SK-N-SH (cell line): ENCODE results near the gene TBL3. TPM values are rescaled to one million over a fixed set of nuclear protein-coding genes. Genes with fewer than 3 reads are reported as not detected.

ENCODE experiments used
- CTCF ChIA-PET: fragments of 300-600, 350-600 bp; formaldehyde crosslinking; extraction: SDS; loops from one replicate; lab custom pipeline; 2021; lab: Yijun Ruan, JAX
- POLR2A ChIA-PET: fragments of 350-600 bp; sonication (Branson Sonifier 250); formaldehyde crosslinking; extraction: SDS; loops from one replicate; lab custom pipeline; 2020; ENCODE audit warnings: antibody characterized with exemption, inconsistent platforms; lab: Yijun Ruan, JAX
- DNase-seq: peaks from one replicate; pipeline ENCODE4 v3.0.0; 2012
- H2AFZ ChIP-seq: fragments of 200-600 bp; sonication (generic); 2 replicates; pipeline ENCODE4 v1.8.1; 2016; ENCODE audit warnings: antibody characterized with exemption, mild to moderate bottlenecking, low read depth
- H3F3A ChIP-seq: fragments of 200-600 bp; sonication (generic); replicated peaks from 2 replicates; pipeline ENCODE3; 2016; ENCODE audit warnings: antibody characterized with exemption, mild to moderate bottlenecking; ENCODE audit not compliant: insufficient read depth
- H3K27ac ChIP-seq, 2 experiments: fragments of 200-500 bp in 1 of 2; fragments of 200-600 bp in 1 of 2; sonication (Bioruptor generic) in 1 of 2; sonication (generic), shearing (Covaris generic) in 1 of 2; 2 replicates each; pipeline versions ENCODE4 v1.5.1 to v1.6.1; 2014 to 2016; ENCODE audit warnings: low read depth in 2 of 2, inconsistent platforms in 1 of 2, low read length in 1 of 2, mild to moderate bottlenecking in 1 of 2, mixed read lengths in 1 of 2
- H3K27me3 ChIP-seq: fragments of 200-600 bp; sonication (generic), shearing (Covaris generic); 2 replicates; pipeline ENCODE4 v1.6.1; 2016; ENCODE audit warnings: mixed run types; ENCODE audit not compliant: insufficient read depth
- H3K36me3 ChIP-seq, 2 experiments: fragments of 200-500 bp in 1 of 2; fragments of 200-600 bp in 1 of 2; sonication (Bioruptor generic) in 1 of 2; sonication (generic) in 1 of 2; replicated peaks in 1 of 2; 2 replicates each; pipeline versions ENCODE3 to v1.5.1; 2014 to 2016; ENCODE audit warnings: low read length in 1 of 2, mild to moderate bottlenecking in 1 of 2; ENCODE audit not compliant: insufficient read depth in 2 of 2, control insufficient read depth in 1 of 2
- H3K4me1 ChIP-seq, 2 experiments: fragments of 200-500 bp in 1 of 2; fragments of 200-600 bp in 1 of 2; sonication (Bioruptor generic) in 1 of 2; sonication (generic), shearing (Covaris generic) in 1 of 2; 2 replicates each; pipeline versions ENCODE4 v1.5.1 to v1.6.1; 2014 to 2016; ENCODE audit warnings: low read depth in 1 of 2, low read length in 1 of 2, mixed run types in 1 of 2; ENCODE audit not compliant: insufficient read depth in 2 of 2, control insufficient read depth in 1 of 2
- H3K4me2 ChIP-seq: fragments of 200-600 bp; sonication (generic), shearing (Covaris generic); 2 replicates; pipeline ENCODE4 v1.6.1; 2017; ENCODE audit warnings: mixed run types
- H3K4me3 ChIP-seq, 2 experiments: fragments of 200-500 bp in 1 of 2; fragments of 200-600 bp in 1 of 2; sonication (Bioruptor generic) in 1 of 2; sonication (generic), shearing (Covaris generic) in 1 of 2; 2 replicates each; pipeline versions ENCODE4 v1.5.1 to v1.8.1; 2014 to 2016; ENCODE audit warnings: low read depth in 2 of 2, inconsistent platforms in 1 of 2, low read length in 1 of 2, mild to moderate bottlenecking in 1 of 2, mixed read lengths in 1 of 2, moderate library complexity in 1 of 2
- H3K79me2 ChIP-seq: fragments of 200-600 bp; sonication (generic); 2 replicates; pipeline ENCODE4 v1.8.1; 2017; ENCODE audit warnings: mild to moderate bottlenecking; ENCODE audit not compliant: insufficient read depth
- H3K9ac ChIP-seq: fragments of 200-600 bp; sonication (generic); 2 replicates; pipeline ENCODE4 v1.6.1; 2017; ENCODE audit warnings: mixed run types
- H3K9me2 ChIP-seq: fragments of 200-600 bp; sonication (generic); 2 replicates; pipeline ENCODE4 v1.6.1; 2017; ENCODE audit warnings: mixed run types
- H3K9me3 ChIP-seq: fragments of 200-600 bp; sonication (generic); 2 replicates; pipeline ENCODE4 v1.6.1; 2017; ENCODE audit warnings: mixed run types, mild to moderate bottlenecking, moderate library complexity
- H4K20me1 ChIP-seq: fragments of 200-600 bp; sonication (generic); 2 replicates; pipeline ENCODE4 v1.6.1; 2017; ENCODE audit warnings: mild to moderate bottlenecking, mixed run types; ENCODE audit not compliant: insufficient read depth
- ELF1 ChIP-seq: IDR thresholded peaks from 2 replicates; pipeline ENCODE4 v1.4.0; 2012
- EZH2phosphoT487 ChIP-seq: fragments of 200-600 bp; sonication (generic); IDR thresholded peaks from 2 replicates; pipeline ENCODE4 v1.6.1; 2017; ENCODE audit warnings: low read depth, mixed run types, mild to moderate bottlenecking, antibody characterized with exemption, moderate library complexity, borderline replicate concordance
- FOSL2 ChIP-seq: IDR thresholded peaks from 2 replicates; pipeline ENCODE4 v1.4.0; 2012; ENCODE audit warnings: low read depth, mild to moderate bottlenecking, moderate library complexity, borderline replicate concordance
- FOXM1 ChIP-seq: IDR thresholded peaks from 2 replicates; pipeline ENCODE4 v1.4.0; 2012; ENCODE audit warnings: low read depth, mild to moderate bottlenecking
- MEF2A ChIP-seq: IDR thresholded peaks from 2 replicates; pipeline ENCODE4 v1.4.0; 2012; ENCODE audit warnings: low read depth, borderline replicate concordance
- NFIC ChIP-seq: IDR thresholded peaks from 2 replicates; pipeline ENCODE4 v1.4.0; 2012; ENCODE audit warnings: borderline replicate concordance
- NRF1 ChIP-seq: IDR thresholded peaks from 2 replicates; pipeline ENCODE4 v1.6.1; 2012; ENCODE audit warnings: low read depth, mild to moderate bottlenecking, low read length
- RFX5 ChIP-seq: IDR thresholded peaks from 2 replicates; pipeline ENCODE4 v1.6.1; 2012; ENCODE audit warnings: mild to moderate bottlenecking, improper control_type of control experiment, low read length
- SMC3 ChIP-seq: IDR thresholded peaks from 2 replicates; pipeline ENCODE4 v1.6.1; 2012; ENCODE audit warnings: low read depth, low read length, improper control_type of control experiment
- TAF1 ChIP-seq: IDR thresholded peaks from 2 replicates; pipeline ENCODE4 v1.6.1; 2012; ENCODE audit warnings: low read depth, mild to moderate bottlenecking, low read length, moderate library complexity, borderline replicate concordance
- TCF12 ChIP-seq: IDR thresholded peaks from 2 replicates; pipeline ENCODE4 v1.4.0; 2012
- TEAD4 ChIP-seq: IDR thresholded peaks from 2 replicates; pipeline ENCODE4 v1.4.0; 2012; ENCODE audit warnings: mild to moderate bottlenecking, borderline replicate concordance; ENCODE audit not compliant: insufficient read depth
- USF1 ChIP-seq: IDR thresholded peaks from 2 replicates; pipeline ENCODE4 v1.4.0; 2012; ENCODE audit warnings: low read depth, borderline replicate concordance
- WGBS: methylation state at CpG from one replicate; pipeline ENCODE4 v1.1.6; 2017; ENCODE audit warnings: low lambda C conversion rate; 5-methylcytosine and 5-hydroxymethylcytosine counted together
- polyA plus RNA-seq, 3 experiments: library from polyadenylated mRNA; depleted of rRNA; stranded (reverse); fragments of >200 nt; gene quantifications; 2 replicates each; pipeline ENCODE4 v1.2.3, GENCODE V29; 2012
- small RNA-seq, 7 experiments: library from RNA; depleted of rRNA; stranded (forward); fragments of <200 nt; gene quantifications; one replicate each; pipeline ENCODE3, GENCODE V24; 2012

Gene TBL3
- polyA plus RNA-seq, 1 of the 3 experiments (the other 2 are of a cell fraction), result 37.1 TPM

GRCh38 chr16:2030036-2030435 is 58.2 kb downstream of the TBL3 start:
- Histone ChIP-seq H3K9me3 (no peaks in the 10 kb centered on the region), H4K20me1 (peaks cover 8% of the 10 kb centered on the region; the same call in 1 of the 2 replicates)
- TF ChIP-seq MEF2A (no peak), NFIC (no peak), EZH2phosphoT487 (no peak)
- TF ChIP-seq, all 33 proteins: peak for 0
- no peak overlapping the region for H3K9ac ChIP-seq
- H3K4me1 ChIP-seq, result peaks cover 25 to 35% of the 10 kb centered on the region in 2 experiments; a peak in 3 of 4 replicates
- peaks cover 7% of the 10 kb centered on the region for H3F3A ChIP-seq
- H3K4me2 ChIP-seq, result no peak overlapping the region
- H3K36me3 ChIP-seq, result peaks cover 0 to 6% of the 10 kb centered on the region in 2 experiments
- ChIA-PET CTCF (interaction anchor here (1.2 kb wide), 1 partner anchor 10 kb away, joined by 3 read pairs; no protein-coding TSS in a partner anchor), POLR2A (interaction anchor here (0.6 kb wide), 1 partner anchor 12 kb away, joined by 3 read pairs; no protein-coding TSS in a partner anchor)
- H3K4me3 ChIP-seq, result no peak overlapping the region
- peaks cover 27% of the 10 kb centered on the region; the same call in 1 of the 2 replicates for H3K79me2 ChIP-seq
- 82% methylated on average over 8 of the region's 11 CpGs for WGBS
- H2AFZ ChIP-seq, result no peak overlapping the region
- no peak overlapping the region for H3K27ac ChIP-seq
- no peaks in the 10 kb centered on the region for H3K9me2 ChIP-seq
- DNase-seq, result no peak
- no peaks in the 10 kb centered on the region for H3K27me3 ChIP-seq

GRCh38 chr16:2031081-2031577 is 59.3 kb downstream of the TBL3 start:
- peaks cover 3% of the 10 kb centered on the region for H3F3A ChIP-seq
- H3K27me3 ChIP-seq, result no peaks in the 10 kb centered on the region
- WGBS, result 74% methylated on average over 6 of the region's 11 CpGs
- no peak overlapping the region for H3K4me2 ChIP-seq
- no peak overlapping the region for H3K27ac ChIP-seq
- ChIA-PET CTCF (interaction anchor here (0.6 to 1.8 kb wide), 2 partner anchors 16 to 120 kb away, joined by 3 to 6 read pairs; partner anchors contain the start of genes NTHL1 and TSC2), POLR2A (interaction anchor here (0.7 kb wide), 1 partner anchor 57 kb away, joined by 5 read pairs; no protein-coding TSS in a partner anchor)
- H3K9ac ChIP-seq, result no peak overlapping the region
- peaks cover 0 to 6% of the 10 kb centered on the region in 2 experiments for H3K36me3 ChIP-seq
- H3K79me2 ChIP-seq, result peaks cover 31% of the 10 kb centered on the region; the same call in 1 of the 2 replicates
- DNase-seq, result no peak
- H3K4me1 ChIP-seq, result peaks cover 36 to 43% of the 10 kb centered on the region in 2 experiments; a peak in 3 of 4 replicates
- H2AFZ ChIP-seq, result no peak overlapping the region
- TF ChIP-seq NRF1 (no peak), TCF12 (no peak), TAF1 (no peak), RFX5 (no peak), ELF1 (no peak), EZH2phosphoT487 (no peak), FOSL2 (no peak), USF1 (no peak), FOXM1 (no peak), SMC3 (no peak), TEAD4 (no peak)
- H3K9me3 ChIP-seq, result no peaks in the 10 kb centered on the region
- H3K9me2 ChIP-seq, result no peaks in the 10 kb centered on the region
- no peak overlapping the region for H3K4me3 ChIP-seq
- peaks cover 8% of the 10 kb centered on the region; the same call in 1 of the 2 replicates for H4K20me1 ChIP-seq

Small RNA genes lying within 50 kb of the gene (small RNA-seq; reads per million reads assigned to genes)
- 0 to 2.1 (median 0) reads per million in 7 experiments for gene AC005363.2
- 0 reads per million in 7 experiments for gene RN7SL219P
- 0 reads per million in 7 experiments for gene SNORA10
- 0 reads per million in 7 experiments for gene SNORA64

Other genes with a start within 250 kb of the TBL3 start
- 77.2 and 80.4 TPM in 2 replicates for gene NME3, start 200.5 kb upstream of the TBL3 start, polyA plus RNA-seq (2012; rRNA removed)
- gene EME2, start 199.2 kb upstream of the TBL3 start, polyA plus RNA-seq (2012; rRNA removed), result 10.1 and 15.8 TPM in 2 replicates
- gene MRPS34, start 198.9 kb upstream of the TBL3 start, polyA plus RNA-seq (2012; rRNA removed), result 127 and 156 TPM in 2 replicates
- gene SPSB3, start 189.5 kb upstream of the TBL3 start, polyA plus RNA-seq (2012; rRNA removed), result 40.6 and 41.6 TPM in 2 replicates
- 73.2 and 75.4 TPM in 2 replicates for gene NUBP2, start 189.1 kb upstream of the TBL3 start, polyA plus RNA-seq (2012; rRNA removed)
- gene IGFALS, start 178.3 kb upstream of the TBL3 start, polyA plus RNA-seq (2012; rRNA removed), result 0.02 and 0.03 TPM in 2 replicates
- 119 and 138 TPM in 2 replicates for gene HAGH, start 145.2 kb upstream of the TBL3 start, polyA plus RNA-seq (2012; rRNA removed)
- gene FAHD1, start 144.8 kb upstream of the TBL3 start, polyA plus RNA-seq (2012; rRNA removed), result 58.2 and 59.0 TPM in 2 replicates
- 0.05 TPM in 1 of 2 replicates, not detected in the other for gene MEIOB, start 99.9 kb upstream of the TBL3 start, polyA plus RNA-seq (2012; rRNA removed)
- gene HS3ST6, start 53.6 kb upstream of the TBL3 start, polyA plus RNA-seq (2012; rRNA removed), result 0.03 TPM in 1 of 2 replicates, not detected in the other
- gene MSRB1, start 28.9 kb upstream of the TBL3 start, polyA plus RNA-seq (2012; rRNA removed), result 30.1 and 31.4 TPM in 2 replicates
- not detected in 2 replicates for gene RPL3L, start 17.4 kb upstream of the TBL3 start, polyA plus RNA-seq (2012; rRNA removed)
- gene NDUFB10, start 12.5 kb upstream of the TBL3 start, polyA plus RNA-seq (2012; rRNA removed), result 251 and 468 TPM in 2 replicates
- 4,622 and 6,384 TPM in 2 replicates for gene RPS2, start 7.2 kb upstream of the TBL3 start, polyA plus RNA-seq (2012; rRNA removed)
- 0.07 TPM in 1 of 2 replicates, not detected in the other for gene RNF151, start 5.2 kb upstream of the TBL3 start, polyA plus RNA-seq (2012; rRNA removed)
- 0.19 and 0.21 TPM in 2 replicates for gene NOXO1, start 9.4 kb downstream of the TBL3 start, polyA plus RNA-seq (2012; rRNA removed)
- 13.3 and 20.4 TPM in 2 replicates for gene GFER, start 12.1 kb downstream of the TBL3 start, polyA plus RNA-seq (2012; rRNA removed)
- gene SYNGR3, start 17.9 kb downstream of the TBL3 start, polyA plus RNA-seq (2012; rRNA removed), result 10.7 and 10.8 TPM in 2 replicates
- gene ZNF598, start 37.8 kb downstream of the TBL3 start, polyA plus RNA-seq (2012; rRNA removed), result 38.1 and 47.8 TPM in 2 replicates
- gene NPW, start 47.7 kb downstream of the TBL3 start, polyA plus RNA-seq (2012; rRNA removed), result 0.62 and 1.1 TPM in 2 replicates
- 45.2 and 53.8 TPM in 2 replicates for gene NHERF2, start 54.8 kb downstream of the TBL3 start, polyA plus RNA-seq (2012; rRNA removed)
- 72.9 and 77.3 TPM in 2 replicates for gene NTHL1, start 75.8 kb downstream of the TBL3 start, polyA plus RNA-seq (2012; rRNA removed)
- 76.7 and 96.1 TPM in 2 replicates for gene TSC2, start 75.9 kb downstream of the TBL3 start, polyA plus RNA-seq (2012; rRNA removed)
- 39.8 and 47.4 TPM in 2 replicates for gene PKD1, start 163.8 kb downstream of the TBL3 start, polyA plus RNA-seq (2012; rRNA removed)
- gene RAB26, start 176.6 kb downstream of the TBL3 start, polyA plus RNA-seq (2012; rRNA removed), result 14.3 and 19.5 TPM in 2 replicates
- 69.9 and 73.0 TPM in 2 replicates for gene TRAF7, start 183.7 kb downstream of the TBL3 start, polyA plus RNA-seq (2012; rRNA removed)
- gene CASKIN1, start 224.6 kb downstream of the TBL3 start, polyA plus RNA-seq (2012; rRNA removed), result 1.4 and 1.7 TPM in 2 replicates
- gene MLST8, start 233.4 kb downstream of the TBL3 start, polyA plus RNA-seq (2012; rRNA removed), result 70.3 and 85.4 TPM in 2 replicates
- gene BRICD5, start 238.8 kb downstream of the TBL3 start, polyA plus RNA-seq (2012; rRNA removed), result 2.3 and 3.4 TPM in 2 replicates
- gene PGP, start 242.8 kb downstream of the TBL3 start, polyA plus RNA-seq (2012; rRNA removed), result 10.3 and 10.8 TPM in 2 replicates